ENCODE data around the gene SPATA4. TPM values are rescaled to one million over a fixed set of nuclear protein-coding genes. Genes with fewer than 3 reads are reported as not detected.

The SPATA4 gene
- total and polyA plus RNA-seq, 2 experiments from 2014 or later: not detected

- TF ChIP-seq EZH2phosphoT487 (IDR thresholded peaks at IDR 0.05; ENCODE audit: low read depth, severe bottlenecking, unreplicated experiment): no peak
- no peak for TF ChIP-seq CTCF (IDR thresholded peaks at IDR 0.05; ENCODE audit: poor library complexity)
- TF ChIP-seq EZH2 (IDR thresholded peaks at IDR 0.05; ENCODE audit: borderline replicate concordance): no peak
- H2AFZ ChIP-seq: no peak overlapping the region
- WGBS (ENCODE audit: low lambda C conversion rate, missing lambda C conversion rate): 87% methylated on average over 5 of the region's 5 CpGs
These were observed 31.4 kb upstream of the SPATA4 start for GRCh38 chr4:176226736-176227135.

GRCh38 chr4:176223561-176223960 is 28.2 kb upstream of the SPATA4 start:
- 48% methylated on average over 2 of the region's 2 CpGs for WGBS (ENCODE audit: low lambda C conversion rate, missing lambda C conversion rate)
- no peaks in the 10 kb centered on the region for H3K9me2 ChIP-seq (replicated peaks; ENCODE audit: insufficient read depth)
- H3K27ac ChIP-seq: no peak overlapping the region
- no peaks in the 10 kb centered on the region for H3K36me3 ChIP-seq (replicated peaks; ENCODE audit: insufficient read depth, low read depth)
- H3K4me2 ChIP-seq: no peak overlapping the region
- no peaks in the 10 kb centered on the region for H3K4me1 ChIP-seq (ENCODE audit: insufficient read depth)
- H3K27me3 ChIP-seq: no peaks in the 10 kb centered on the region
- H3K79me2 ChIP-seq: no peaks in the 10 kb centered on the region
- TF ChIP-seq EZH2 (IDR thresholded peaks at IDR 0.05; ENCODE audit: borderline replicate concordance) (no peak), EZH2phosphoT487 (IDR thresholded peaks at IDR 0.05; ENCODE audit: low read depth, severe bottlenecking, unreplicated experiment) (no peak), CTCF (IDR thresholded peaks at IDR 0.05; ENCODE audit: poor library complexity) (no peak)
- H4K20me1 ChIP-seq (ENCODE audit: insufficient read depth, poor library complexity, severe bottlenecking): no peaks in the 10 kb centered on the region
- H3K4me3 ChIP-seq: no peak overlapping the region
- H3K9me3 ChIP-seq (ENCODE audit: low read depth): no peaks in the 10 kb centered on the region
- H2AFZ ChIP-seq: no peak overlapping the region
- no peak for DNase-seq (ENCODE audit: low spot score)

More at GRCh38 chr4:176226736-176227135, 31.4 kb upstream of the SPATA4 start:
- no peaks in the 10 kb centered on the region for H3K9me3 ChIP-seq (ENCODE audit: low read depth)
- no peak overlapping the region for H3K4me3 ChIP-seq
- no peak overlapping the region for H3K27ac ChIP-seq
- H3K9me2 ChIP-seq (replicated peaks; ENCODE audit: insufficient read depth): no peaks in the 10 kb centered on the region
- H3K4me2 ChIP-seq: no peak overlapping the region
- H3K27me3 ChIP-seq: no peaks in the 10 kb centered on the region
- H3K36me3 ChIP-seq (replicated peaks; ENCODE audit: insufficient read depth, low read depth): no peaks in the 10 kb centered on the region
- no peak for DNase-seq (ENCODE audit: low spot score)
- H3K4me1 ChIP-seq (ENCODE audit: insufficient read depth): no peaks in the 10 kb centered on the region
- no peaks in the 10 kb centered on the region for H3K79me2 ChIP-seq
- no peaks in the 10 kb centered on the region for H4K20me1 ChIP-seq (ENCODE audit: insufficient read depth, poor library complexity, severe bottlenecking)

- WGBS (ENCODE audit: low lambda C conversion rate, missing lambda C conversion rate): 88% methylated on average over 5 of the region's 5 CpGs
These were observed 26.8 kb upstream of the SPATA4 start for GRCh38 chr4:176222149-176222548.

More at GRCh38 chr4:176222149-176222548, 26.8 kb upstream of the SPATA4 start:
- no peak for TF ChIP-seq CTCF (IDR thresholded peaks at IDR 0.05; ENCODE audit: poor library complexity)
- no peak for TF ChIP-seq EZH2phosphoT487 (IDR thresholded peaks at IDR 0.05; ENCODE audit: low read depth, severe bottlenecking, unreplicated experiment)
- TF ChIP-seq EZH2 (IDR thresholded peaks at IDR 0.05; ENCODE audit: borderline replicate concordance): no peak
- Histone ChIP-seq H3K27me3 (no peaks in the 10 kb centered on the region), H3K27ac (no peak overlapping the region), H2AFZ (no peak overlapping the region), H3K9me3 (ENCODE audit: low read depth) (no peaks in the 10 kb centered on the region), H3K4me2 (no peak overlapping the region), H3K79me2 (no peaks in the 10 kb centered on the region), H3K4me3 (no peak overlapping the region), H3K36me3 (replicated peaks; ENCODE audit: insufficient read depth, low read depth) (no peaks in the 10 kb centered on the region), H3K9me2 (replicated peaks; ENCODE audit: insufficient read depth) (no peaks in the 10 kb centered on the region), H4K20me1 (ENCODE audit: insufficient read depth, poor library complexity, severe bottlenecking) (no peaks in the 10 kb centered on the region), H3K4me1 (ENCODE audit: insufficient read depth) (no peaks in the 10 kb centered on the region)
- DNase-seq (ENCODE audit: low spot score): no peak

All from hepatocyte (in vitro differentiated cells).